Colonic mucosa (tissue), 4 donors: ENCODE measurements around the gene SOX8. TPM values are rescaled to one million over a fixed set of nuclear protein-coding genes. Genes with fewer than 3 reads are reported as not detected.
"Not testable (repeated sequence)": the region's sequence is repeated elsewhere in the genome, so short reads cannot be mapped to it uniquely, and the experiment has no call there.

Source experiments
- DNase-seq: peaks from one replicate; pipeline ENCODE4 v3.0.0-alpha.2; 2020
- H3K27ac ChIP-seq: fragments of 200-600 bp; one replicate; pipeline ENCODE4 v1.8.0; 2021
- H3K27me3 ChIP-seq: fragments of 200-600 bp; one replicate; pipeline ENCODE4 v1.8.0; 2021
- H3K36me3 ChIP-seq: fragments of 200-600 bp; one replicate; pipeline ENCODE4 v1.8.0; 2021
- H3K4me1 ChIP-seq: fragments of 200-600 bp; one replicate; pipeline ENCODE4 v1.8.0; 2021; ENCODE audit warnings: mild to moderate bottlenecking
- H3K4me3 ChIP-seq: fragments of 200-600 bp; one replicate; pipeline ENCODE4 v1.8.0; 2021
- H3K9ac ChIP-seq, 2 donors: one replicate each; pipeline ENCODE4 v1.7.0; 2013; ENCODE audit warnings: control low read depth in 2 of 2, low read depth in 2 of 2, low read length in 2 of 2
- H3K9me3 ChIP-seq: fragments of 200-600 bp; one replicate; pipeline ENCODE4 v1.8.0; 2021
- CTCF ChIP-seq: fragments of 200-600 bp; IDR thresholded peaks from one replicate; pipeline ENCODE4 v1.8.0; 2022; ENCODE audit warnings: antibody characterized with exemption, mild to moderate bottlenecking
- intact Hi-C: fragments of 100-400 bp; cut with DNase I; formaldehyde crosslinking; loops from one replicate; pipeline ENCODE4 v1.14.1; 2022
- total RNA-seq, 2 donors: library from RNA; stranded (reverse); fragmentation: NEBNext Ultra II Directional in 1 of 2; extraction: Animal tissue kit (Norgen Biotek cat#: 25700) in 1 of 2; gene quantifications; one replicate each; pipeline ENCODE4 v1.2.1, GENCODE V29; 2021
- donor health status: healthy.
- donor health status: DM: no; HTN: no; CAD: no.
- donor health status: DM: no; HTN: no; CAD: no.

Gene SOX8
- total RNA-seq, 2 donors from 2014 or later = 0.20 to 0.61 TPM

GRCh38 chr16:951660-952301 is 29.8 kb upstream of the SOX8 start:
- Histone ChIP-seq H3K9ac (no peak overlapping the region), H3K9me3 (no peaks in the 10 kb centered on the region), H3K4me3 (no peak overlapping the region), H3K4me1 (no peaks in the 10 kb centered on the region), H3K27me3 (no peaks in the 10 kb centered on the region), H3K36me3 (no peaks in the 10 kb centered on the region), H3K27ac (no peak overlapping the region)
- intact Hi-C loops = no loop called here
- DNase-seq = no peak
- TF ChIP-seq CTCF = no peak

GRCh38 chr16:952321-952720 is 29.2 kb upstream of the SOX8 start:
- Histone ChIP-seq H3K4me1 (no peaks in the 10 kb centered on the region), H3K4me3 (no peak overlapping the region), H3K36me3 (no peaks in the 10 kb centered on the region), H3K9ac (no peak overlapping the region), H3K9me3 (no peaks in the 10 kb centered on the region), H3K27ac (no peak overlapping the region), H3K27me3 (no peaks in the 10 kb centered on the region)
- intact Hi-C loops = no loop called here
- no peak for DNase-seq
- no peak for TF ChIP-seq CTCF

GRCh38 chr16:953818-954217 is 27.8 kb upstream of the SOX8 start:
- H3K9me3 ChIP-seq, H3K27me3 ChIP-seq, H3K27ac ChIP-seq, H3K4me3 ChIP-seq, DNase-seq, H3K36me3 ChIP-seq, intact Hi-C loops, H3K9ac ChIP-seq, H3K4me1 ChIP-seq: not testable (repeated sequence)

GRCh38 chr16:955766-956165 is 25.8 kb upstream of the SOX8 start:
- DNase-seq, intact Hi-C loops, H3K4me3 ChIP-seq, H3K4me1 ChIP-seq, H3K9me3 ChIP-seq, H3K27ac ChIP-seq, H3K9ac ChIP-seq, H3K36me3 ChIP-seq, H3K27me3 ChIP-seq: not testable (repeated sequence)

- DNase-seq = no peak
- Histone ChIP-seq H3K36me3 (no peaks in the 10 kb centered on the region), H3K27me3 (no peaks in the 10 kb centered on the region), H3K27ac (no peak overlapping the region), H3K4me1 (no peaks in the 10 kb centered on the region), H3K9ac (no peak overlapping the region), H3K9me3 (no peaks in the 10 kb centered on the region), H3K4me3 (no peak overlapping the region)
- no peak for TF ChIP-seq CTCF
- intact Hi-C loops = no loop called here
Observed at GRCh38 chr16:959232-960040, 22.1 kb upstream of the SOX8 start.

- no peak for DNase-seq
- Histone ChIP-seq H3K9me3 (no peaks in the 10 kb centered on the region), H3K4me3 (no peak overlapping the region), H3K4me1 (peaks cover 5% of the 10 kb centered on the region), H3K27ac (no peak overlapping the region), H3K36me3 (no peaks in the 10 kb centered on the region), H3K9ac (no peak overlapping the region), H3K27me3 (no peaks in the 10 kb centered on the region)
- TF ChIP-seq CTCF = no peak
- intact Hi-C loops = no loop called here
Observed at GRCh38 chr16:962366-962765, 19.2 kb upstream of the SOX8 start.
